ENCODE results near the gene PEAK1.
A peak's percentile ranks its signal among the peaks of the same experiment; 100 is the strongest.

The PEAK1 gene

DNA sequence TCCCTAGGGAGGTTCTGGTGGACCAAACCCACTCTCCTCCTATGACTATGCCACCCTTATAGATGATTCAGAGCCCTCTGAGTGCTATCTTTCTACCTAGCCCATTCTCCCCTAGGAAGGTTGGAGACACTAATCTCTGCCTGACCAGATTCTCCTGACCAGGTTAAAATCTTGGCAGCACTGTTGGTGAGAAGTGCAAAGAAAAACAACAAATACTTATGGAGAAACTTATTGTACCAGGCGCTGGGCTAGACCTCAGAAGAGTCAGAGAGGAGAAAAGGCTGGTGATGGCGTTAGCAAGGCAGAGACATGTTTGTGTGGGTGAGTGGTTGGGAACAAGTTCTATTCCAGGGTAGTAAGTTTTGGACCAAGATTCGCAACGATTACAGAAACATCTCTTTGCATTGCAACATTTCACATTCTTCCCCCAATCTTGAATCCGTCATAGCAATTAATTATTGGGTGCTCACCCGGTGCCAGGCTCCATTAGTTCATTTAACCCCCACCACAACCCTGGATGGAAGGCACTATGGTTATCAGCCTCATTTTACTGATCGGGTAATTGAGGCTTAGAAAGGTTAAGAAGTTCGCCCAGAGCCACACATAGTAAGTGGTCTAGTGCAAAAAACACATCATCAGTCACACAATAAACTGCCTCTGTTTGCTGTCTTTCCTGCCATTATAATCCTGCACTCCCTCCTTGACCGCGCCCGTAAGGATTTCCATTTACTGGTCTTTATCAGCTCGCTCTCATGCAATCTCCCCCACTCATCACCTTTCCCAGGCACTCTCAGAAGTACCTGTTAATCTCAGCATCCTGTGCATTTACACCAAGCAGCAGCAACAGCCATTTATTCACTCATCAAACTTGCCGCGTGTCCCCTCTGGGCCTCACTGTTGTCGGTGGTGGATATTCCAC, 348.3 kb downstream of the PEAK1 start:
- TF ChIP-seq EZH2phosphoT487 (conservative IDR thresholded peaks at IDR 0.05; ENCODE audit: low read length): no peak
- TF ChIP-seq, protein P1, sequence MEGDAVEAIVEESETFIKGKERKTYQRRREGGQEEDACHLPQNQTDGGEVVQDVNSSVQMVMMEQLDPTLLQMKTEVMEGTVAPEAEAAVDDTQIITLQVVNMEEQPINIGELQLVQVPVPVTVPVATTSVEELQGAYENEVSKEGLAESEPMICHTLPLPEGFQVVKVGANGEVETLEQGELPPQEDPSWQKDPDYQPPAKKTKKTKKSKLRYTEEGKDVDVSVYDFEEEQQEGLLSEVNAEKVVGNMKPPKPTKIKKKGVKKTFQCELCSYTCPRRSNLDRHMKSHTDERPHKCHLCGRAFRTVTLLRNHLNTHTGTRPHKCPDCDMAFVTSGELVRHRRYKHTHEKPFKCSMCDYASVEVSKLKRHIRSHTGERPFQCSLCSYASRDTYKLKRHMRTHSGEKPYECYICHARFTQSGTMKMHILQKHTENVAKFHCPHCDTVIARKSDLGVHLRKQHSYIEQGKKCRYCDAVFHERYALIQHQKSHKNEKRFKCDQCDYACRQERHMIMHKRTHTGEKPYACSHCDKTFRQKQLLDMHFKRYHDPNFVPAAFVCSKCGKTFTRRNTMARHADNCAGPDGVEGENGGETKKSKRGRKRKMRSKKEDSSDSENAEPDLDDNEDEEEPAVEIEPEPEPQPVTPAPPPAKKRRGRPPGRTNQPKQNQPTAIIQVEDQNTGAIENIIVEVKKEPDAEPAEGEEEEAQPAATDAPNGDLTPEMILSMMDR (IDR thresholded peaks at IDR 0.05; ENCODE audit: insufficient read depth, low read length, poor library complexity, severe bottlenecking): no peak
- peak overlapping the region; percentile 67 for H3K9ac ChIP-seq (ENCODE audit: low read length)
- H3K4me3 ChIP-seq (ENCODE audit: insufficient read depth, low read length, poor library complexity, severe bottlenecking): no peak overlapping the region

DNA sequence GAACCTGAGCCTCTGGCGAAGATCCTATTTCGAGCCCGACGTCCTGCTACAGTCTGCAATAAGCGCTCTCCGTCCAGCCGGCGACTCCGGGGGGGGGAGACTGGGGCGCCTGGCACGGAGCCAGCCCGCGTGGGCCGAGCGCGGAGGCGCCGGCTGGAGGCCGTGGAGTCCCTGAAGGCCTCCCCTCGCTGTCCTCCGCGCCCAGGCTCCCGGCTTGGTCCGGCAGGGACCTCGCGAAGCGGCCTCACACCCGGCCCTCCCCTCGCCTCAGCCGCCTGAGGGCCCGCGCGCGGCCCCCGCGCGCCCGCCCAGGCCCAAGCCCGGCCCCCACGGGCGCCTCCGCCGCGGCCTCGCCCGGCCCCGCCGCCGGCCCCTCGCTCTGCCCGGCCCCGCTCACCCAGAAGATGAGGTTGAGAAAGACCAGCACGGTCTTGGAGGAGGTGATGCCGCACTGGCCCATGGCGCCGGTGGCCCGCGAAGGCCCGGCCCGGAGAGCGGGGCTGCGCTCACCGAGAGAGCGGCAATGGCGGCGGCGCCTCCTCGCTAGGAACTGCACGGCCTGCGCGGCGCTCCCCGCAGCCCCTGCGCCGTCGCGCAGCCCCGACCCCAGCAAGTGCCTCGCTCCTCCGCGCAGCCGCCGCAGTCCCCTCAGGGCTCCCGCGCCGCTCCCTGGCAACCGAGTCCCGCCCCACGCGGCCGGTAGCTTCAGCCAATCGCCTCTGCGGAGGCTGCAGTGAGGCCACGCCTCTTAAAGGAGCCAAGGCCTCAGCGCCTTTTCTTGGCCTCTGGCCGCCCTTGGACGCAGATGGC, 349.2 kb downstream of the PEAK1 start, which contains the start of gene TSPAN3:
Gene TSPAN3 (minus strand): TSS at position 615 of the 810 bp plus-strand sequence. CDS start 155 bp downstream, at position 460.
- H3F3A ChIP-seq (ENCODE audit: insufficient read depth): 0 out of 2 replicates have a peak, but pooled peaks cover 4% of the 10 kb centered on the region
- H3K4me3 ChIP-seq (ENCODE audit: insufficient read depth, low read length, poor library complexity, severe bottlenecking): peak within 1 kb of the TSS; percentile 71
- H3K4me2 ChIP-seq (ENCODE audit: low read depth, low read length, poor library complexity, severe bottlenecking): peak within 1 kb of the TSS; percentile 78
- peaks cover 5% of the 10 kb centered on the region; the same call in 1 of the 2 replicates for H4K20me1 ChIP-seq (ENCODE audit: low read depth, low read length)
- H3K9me3 ChIP-seq (ENCODE audit: insufficient read depth, low read length): no peaks in the 10 kb centered on the region
- H3K27me3 ChIP-seq (ENCODE audit: low read length): no peaks in the 10 kb centered on the region
- no peaks in the 10 kb centered on the region; the same call in 1 of the 2 replicates for H3K79me2 ChIP-seq (ENCODE audit: insufficient read depth, low read length)
- TF ChIP-seq, protein P1 (IDR thresholded peaks at IDR 0.05; ENCODE audit: insufficient read depth, low read length, poor library complexity, severe bottlenecking): no peak
- TF ChIP-seq EZH2phosphoT487 (conservative IDR thresholded peaks at IDR 0.05; ENCODE audit: low read length): no peak
- no peaks in the 10 kb centered on the region for H3K36me3 ChIP-seq (ENCODE audit: low read length)
- H3K9ac ChIP-seq (ENCODE audit: low read length): peak within 1 kb of the TSS; percentile 67
- H3K9me2 ChIP-seq (replicated peaks; ENCODE audit: insufficient read depth, low read length): no peaks in the 10 kb centered on the region
- H3K27ac ChIP-seq (ENCODE audit: low read depth, low read length): no peak within 1 kb of the TSS
- peak within 1 kb of the TSS; percentile 84 for H2AFZ ChIP-seq (ENCODE audit: low read depth, low read length, severe bottlenecking)

More for the DNA sequence above, 348.3 kb downstream of the PEAK1 start:
- Histone ChIP-seq H3K36me3 (ENCODE audit: low read length) (no peaks in the 10 kb centered on the region), H2AFZ (ENCODE audit: low read depth, low read length, severe bottlenecking) (peak overlapping the region; percentile 84), H4K20me1 (ENCODE audit: low read depth, low read length) (peaks cover 5% of the 10 kb centered on the region; the same call in 1 of the 2 replicates), H3F3A (ENCODE audit: insufficient read depth) (0 out of 2 replicates have a peak, but pooled peaks cover 4% of the 10 kb centered on the region), H3K4me2 (ENCODE audit: low read depth, low read length, poor library complexity, severe bottlenecking) (peak overlapping the region; percentile 78), H3K9me3 (ENCODE audit: insufficient read depth, low read length) (no peaks in the 10 kb centered on the region), H3K79me2 (ENCODE audit: insufficient read depth, low read length) (no peaks in the 10 kb centered on the region; the same call in 1 of the 2 replicates), H3K9me2 (replicated peaks; ENCODE audit: insufficient read depth, low read length) (no peaks in the 10 kb centered on the region), H3K27ac (ENCODE audit: low read depth, low read length) (no peak overlapping the region), H3K27me3 (ENCODE audit: low read length) (no peaks in the 10 kb centered on the region)

DNA sequence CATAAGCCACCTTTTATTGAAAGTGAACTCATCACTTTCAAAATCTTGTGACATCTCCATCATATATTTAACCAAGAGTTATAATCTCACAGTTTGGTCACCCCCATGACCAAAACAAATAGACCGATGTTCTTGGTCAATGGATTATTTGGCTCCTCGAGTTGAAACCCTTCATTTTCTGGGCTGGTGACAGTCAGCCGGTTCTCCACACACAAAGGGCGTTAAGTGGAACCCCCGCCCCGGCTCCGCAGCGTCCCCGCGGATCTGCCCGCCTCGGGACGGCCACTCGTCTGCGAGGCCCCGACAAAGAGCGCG, 349.8 kb downstream of the PEAK1 start:
- no peaks in the 10 kb centered on the region for H3K27me3 ChIP-seq (ENCODE audit: low read length)
- no peaks in the 10 kb centered on the region for H3K36me3 ChIP-seq (ENCODE audit: low read length)
- TF ChIP-seq, protein P1 (IDR thresholded peaks at IDR 0.05; ENCODE audit: insufficient read depth, low read length, poor library complexity, severe bottlenecking): no peak
- no peak for TF ChIP-seq EZH2phosphoT487 (conservative IDR thresholded peaks at IDR 0.05; ENCODE audit: low read length)
- H3K4me3 ChIP-seq (ENCODE audit: insufficient read depth, low read length, poor library complexity, severe bottlenecking): peak overlapping the region; percentile 71
- H3F3A ChIP-seq (ENCODE audit: insufficient read depth): 0 out of 2 replicates have a peak, but pooled peaks cover 4% of the 10 kb centered on the region
- H2AFZ ChIP-seq (ENCODE audit: low read depth, low read length, severe bottlenecking): peak overlapping the region; percentile 78
- no peaks in the 10 kb centered on the region for H3K9me2 ChIP-seq (replicated peaks; ENCODE audit: insufficient read depth, low read length)
- peaks cover 5% of the 10 kb centered on the region; the same call in 1 of the 2 replicates for H4K20me1 ChIP-seq (ENCODE audit: low read depth, low read length)
- no peaks in the 10 kb centered on the region; the same call in 1 of the 2 replicates for H3K79me2 ChIP-seq (ENCODE audit: insufficient read depth, low read length)
- peak overlapping the region; percentile 67 for H3K9ac ChIP-seq (ENCODE audit: low read length)
- no peak overlapping the region for H3K27ac ChIP-seq (ENCODE audit: low read depth, low read length)
- peak overlapping the region; percentile 78 for H3K4me2 ChIP-seq (ENCODE audit: low read depth, low read length, poor library complexity, severe bottlenecking)
- no peaks in the 10 kb centered on the region for H3K9me3 ChIP-seq (ENCODE audit: insufficient read depth, low read length)

All from SU-DHL-6 (cell line).